B cell (primary cell): ENCODE data around the gene TTC13. TPM values are rescaled to one million over a fixed set of nuclear protein-coding genes. Genes with fewer than 3 reads are reported as not detected.

Source experiments
- ATAC-seq: fragments of 200-7000 bp; cut with Tn5 transposase; one replicate; pipeline ENCODE4 v1.10.0; 2021; ENCODE audit warnings: low read depth, mild to moderate bottlenecking, moderate number of reproducible peaks, moderate library complexity
- CTCF ChIA-PET: fragments of 350-600 bp; sonication (Branson Sonifier 250); formaldehyde crosslinking; loops from one replicate; lab custom pipeline; 2021; ENCODE audit warnings: antibody characterized with exemption, inconsistent platforms; lab: Charles Lee
- POLR2A ChIA-PET: fragments of 350-600 bp; sonication (Branson Sonifier 250); formaldehyde crosslinking; loops from one replicate; lab custom pipeline; 2021; ENCODE audit warnings: antibody characterized with exemption; lab: Charles Lee
- DNase-seq: peaks from one replicate; pipeline ENCODE4 v3.0.0; 2013
- H2AFZ ChIP-seq: 2 replicates; pipeline ENCODE4 v1.6.1; 2012; ENCODE audit warnings: mild to moderate bottlenecking, low read depth, low read length; ENCODE audit not compliant: insufficient read depth, poor library complexity, severe bottlenecking
- H3K27ac ChIP-seq, 2 donors: 1 replicate in 1 of 2; 2 replicates in 1 of 2; pipeline ENCODE4 v1.5.1; 2012 to 2013; ENCODE audit warnings: low read length in 2 of 2, mild to moderate bottlenecking in 2 of 2, moderate library complexity in 1 of 2
- H3K27me3 ChIP-seq, 4 experiments: fragments of 200-600 bp in 1 of 4; sonication (generic) in 1 of 4; replicated peaks in 1 of 4; 1 replicate in 2 of 4; 2 replicates in 2 of 4; pipeline versions ENCODE4 v1.6.1 to v1.7.0; 2013 to 2016; ENCODE audit warnings: low read length in 3 of 4, mild to moderate bottlenecking in 2 of 4, mixed read lengths in 1 of 4, moderate library complexity in 1 of 4; ENCODE audit not compliant: insufficient read depth in 4 of 4, control insufficient read depth in 3 of 4; ENCODE audit errors: control extremely low read depth in 1 of 4
- H3K36me3 ChIP-seq, 2 experiments: replicated peaks in 1 of 2; 1 replicate in 1 of 2; 2 replicates in 1 of 2; pipeline versions ENCODE4 v1.6.1 to v1.7.1; 2013; ENCODE audit warnings: low read length in 1 of 2; ENCODE audit not compliant: insufficient read depth in 2 of 2, control insufficient read depth in 1 of 2; ENCODE audit errors: control extremely low read depth in 1 of 2, extremely low read depth in 1 of 2
- H3K4me1 ChIP-seq, 2 donors: fragments of 200-600 bp in 1 of 2; sonication (generic) in 1 of 2; 1 replicate in 1 of 2; 2 replicates in 1 of 2; pipeline versions ENCODE4 v1.5.1 to v1.6.1; 2013 to 2017; ENCODE audit warnings: low read length in 2 of 2; ENCODE audit not compliant: control insufficient read depth in 2 of 2, insufficient read depth in 2 of 2
- H3K4me2 ChIP-seq: replicated peaks from 2 replicates; pipeline ENCODE3; 2012; ENCODE audit warnings: mild to moderate bottlenecking, low read depth, low read length; ENCODE audit not compliant: poor library complexity, severe bottlenecking
- H3K4me3 ChIP-seq, 5 experiments: fragments of 200-600 bp in 1 of 5; sonication (generic) in 1 of 5; 1 replicate in 3 of 5; 2 replicates in 2 of 5; pipeline versions ENCODE4 v1.5.1 to v1.7.0; 2011 to 2016; ENCODE audit warnings: low read length in 4 of 5, mild to moderate bottlenecking in 4 of 5, low read depth in 2 of 5, control low read depth in 1 of 5, moderate library complexity in 1 of 5; ENCODE audit not compliant: insufficient read depth in 1 of 5; ENCODE audit errors: control extremely low read depth in 1 of 5, extremely low read depth in 1 of 5
- H3K79me2 ChIP-seq: fragments of 200-600 bp; sonication (generic); one replicate; pipeline ENCODE4 v1.6.0; 2016; ENCODE audit warnings: low read length; ENCODE audit not compliant: control insufficient read depth, insufficient read depth
- H3K9ac ChIP-seq: fragments of 200-600 bp; sonication (generic); 2 replicates; pipeline ENCODE4 v1.6.1; 2017; ENCODE audit warnings: mild to moderate bottlenecking, low read length, moderate library complexity
- H3K9me3 ChIP-seq, 3 donors: one replicate each; pipeline versions ENCODE4 v1.6.1 to v1.7.1; 2013; ENCODE audit warnings: low read length in 2 of 3; ENCODE audit not compliant: control insufficient read depth in 2 of 3, insufficient read depth in 1 of 3; ENCODE audit errors: control extremely low read depth in 1 of 3
- H4K20me1 ChIP-seq: 2 replicates; pipeline ENCODE4 v1.6.0; 2012; ENCODE audit warnings: mild to moderate bottlenecking, low read length; ENCODE audit not compliant: insufficient read depth, control insufficient read depth, poor library complexity, severe bottlenecking
- H3K27ac Mint-ChIP-seq: one replicate; pipeline ENCODE4 v1.8.0; 2021; ENCODE audit warnings: mixed read lengths
- H3K27me3 Mint-ChIP-seq: one replicate; pipeline ENCODE4 v1.8.0; 2021; ENCODE audit warnings: mixed read lengths
- H3K4me1 Mint-ChIP-seq: one replicate; pipeline ENCODE4 v1.8.0; 2021; ENCODE audit warnings: mixed read lengths
- H3K4me3 Mint-ChIP-seq: one replicate; pipeline ENCODE4 v1.8.0; 2021; ENCODE audit warnings: mixed read lengths
- H3K9me3 Mint-ChIP-seq: one replicate; pipeline ENCODE4 v1.8.0; 2022; ENCODE audit warnings: mixed read lengths; ENCODE audit not compliant: insufficient read depth
- CTCF ChIP-seq: fragments of 200-600 bp; IDR thresholded peaks from one replicate; pipeline ENCODE4 v1.8.0; 2022; ENCODE audit warnings: antibody characterized with exemption, mild to moderate bottlenecking
- EZH2 ChIP-seq: IDR thresholded peaks from 2 replicates; pipeline ENCODE4 v1.6.1; 2012; ENCODE audit warnings: borderline replicate concordance, low read depth, mild to moderate bottlenecking, moderate library complexity, low read length; ENCODE audit not compliant: insufficient read depth, poor library complexity, severe bottlenecking
- WGBS: methylation state at CpG from one replicate; pipeline ENCODE4 v1.1.5; 2013; ENCODE audit warnings: missing lambda C conversion rate; ENCODE audit not compliant: insufficient coverage; 5-methylcytosine and 5-hydroxymethylcytosine counted together
- intact Hi-C: fragments of 100-400 bp; cut with micrococcal nuclease; formaldehyde crosslinking; loops from one replicate; pipeline ENCODE4 v1.10.0; 2022
- polyA plus RNA-seq: library from polyadenylated mRNA; depleted of rRNA; stranded (reverse); fragments of >200 nt; gene quantifications from 2 replicates; pipeline ENCODE4 v1.2.3, GENCODE V29; 2012
- total RNA-seq, 2 donors: library from RNA; stranded (reverse); fragments of 120-200 nt in 1 of 2; gene quantifications; 1 replicate in 1 of 2; 2 replicates in 1 of 2; pipeline versions ENCODE4 v1.2.3 to v1.2.4, GENCODE V29; 2013 to 2022

Gene TTC13
- total and polyA plus RNA-seq, 2 donors (not counting 1 experiment from before 2014, with no cell fraction given) = 33.9 to 55.0 TPM

- CTCF ChIA-PET = interaction anchor here (0.7 to 1.4 kb wide), 2 partner anchors 17 to 65 kb away, joined by 4 read pairs; no protein-coding TSS in a partner anchor
Observed at GRCh38 chr1:230900984-230901383, 77.7 kb downstream of the TTC13 start.

GRCh38 chr1:230899841-230900251, 78.8 kb downstream of the TTC13 start:
- H3K9me3 Mint-ChIP-seq = no peaks in the 10 kb centered on the region
- Histone ChIP-seq H4K20me1 (no peaks in the 10 kb centered on the region), H3K4me3 (no peak overlapping the region), H3K36me3 (peaks cover 0 to 12% of the 10 kb centered on the region in 2 experiments), H3K9me3 (peaks cover 0 to 2% (median 0%) of the 10 kb centered on the region in 3 donors), H2AFZ (no peak overlapping the region), H3K27ac (no peak overlapping the region), H3K4me1 (no peaks in the 10 kb centered on the region), H3K79me2 (no peaks in the 10 kb centered on the region), H3K4me2 (no peak overlapping the region), H3K27me3 (peaks cover 0 to under 1% (median 0%) of the 10 kb centered on the region in 4 experiments), H3K9ac (no peak overlapping the region)
- 79% methylated on average over 3 of the region's 5 CpGs for WGBS
- TF ChIP-seq CTCF (no peak), EZH2 (no peak)
- no peak for ATAC-seq
- H3K4me1 Mint-ChIP-seq = no peaks in the 10 kb centered on the region
- H3K4me3 Mint-ChIP-seq = no peak overlapping the region
- H3K27me3 Mint-ChIP-seq = no peaks in the 10 kb centered on the region
- intact Hi-C loops = no loop called here
- no peak overlapping the region for H3K27ac Mint-ChIP-seq
- DNase-seq = no peak
- ChIA-PET POLR2A (no interaction called here), CTCF (interaction anchor here (1.0 to 1.4 kb wide), 2 partner anchors 17 to 18 kb away, joined by 3 to 4 read pairs; no protein-coding TSS in a partner anchor)

More at GRCh38 chr1:230900984-230901383, 77.7 kb downstream of the TTC13 start:
- Mint-ChIP-seq H3K9me3 (no peaks in the 10 kb centered on the region), H3K27me3 (no peaks in the 10 kb centered on the region), H3K4me3 (no peak overlapping the region), H3K4me1 (no peaks in the 10 kb centered on the region), H3K27ac (no peak overlapping the region)
- Histone ChIP-seq H3K4me1 (no peaks in the 10 kb centered on the region), H3K27me3 (no peaks in the 10 kb centered on the region), H4K20me1 (no peaks in the 10 kb centered on the region), H3K9me3 (peaks cover 0 to 2% (median 0%) of the 10 kb centered on the region in 3 donors), H3K27ac (no peak overlapping the region), H3K9ac (no peak overlapping the region), H3K79me2 (no peaks in the 10 kb centered on the region), H3K4me3 (no peak overlapping the region), H3K36me3 (peaks cover 0 to 23% of the 10 kb centered on the region in 2 experiments), H2AFZ (no peak overlapping the region), H3K4me2 (no peak overlapping the region)
- no peak for TF ChIP-seq EZH2
- TF ChIP-seq CTCF = no peak
- ATAC-seq (no peak), DNase-seq (no peak)
- intact Hi-C loops = no loop called here
- POLR2A ChIA-PET = no interaction called here
- WGBS = 100% methylated on average over 6 of the region's 6 CpGs
